ENCODE results near the gene NUP43.

NUP43 gene

DNA sequence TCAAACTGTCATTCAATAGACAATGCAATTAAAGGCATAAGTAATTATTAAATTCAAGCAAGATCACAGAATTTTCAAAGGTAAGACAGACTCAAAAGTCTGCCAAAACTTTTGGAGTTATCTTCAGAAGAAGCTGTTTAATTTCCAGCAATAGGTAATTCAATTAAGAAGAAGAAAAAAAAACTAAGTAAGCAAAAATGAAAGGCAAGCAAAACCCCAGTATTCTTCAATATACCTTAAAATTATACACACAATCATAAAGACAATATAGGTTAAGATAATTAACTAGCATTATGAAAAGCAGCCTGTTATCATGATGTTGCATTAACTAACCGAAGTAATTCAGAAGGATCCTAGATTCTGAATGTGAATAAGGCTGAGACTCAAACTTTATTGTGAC lies 31.9 kb downstream of the NUP43 start:
- Histone ChIP-seq H3F3A (ENCODE audit: insufficient read depth, low read length) (no peaks in the 10 kb centered on the region; the same call in 1 of the 2 replicates), H3K4me1 (ENCODE audit: insufficient read depth, low read length, severe bottlenecking) (peaks cover 25% of the 10 kb centered on the region), H3K27me3 (ENCODE audit: insufficient read depth, low read length) (no peaks in the 10 kb centered on the region), H3K9me3 (ENCODE audit: low read length) (no peaks in the 10 kb centered on the region), H4K20me1 (ENCODE audit: insufficient read depth, low read length) (no peaks in the 10 kb centered on the region), H3K4me2 (ENCODE audit: low read length) (no peak overlapping the region), H3K9ac (ENCODE audit: low read length) (no peak overlapping the region), H3K9me2 (ENCODE audit: low read depth, low read length) (no peaks in the 10 kb centered on the region), H3K36me3 (ENCODE audit: insufficient read depth, low read length) (no peaks in the 10 kb centered on the region), H3K79me2 (ENCODE audit: insufficient read depth, low read length) (peaks cover 57% of the 10 kb centered on the region), H3K27ac (ENCODE audit: low read depth, low read length, poor library complexity, severe bottlenecking) (no peak overlapping the region), H3K4me3 (ENCODE audit: low read depth, low read length, poor library complexity, severe bottlenecking) (no peak overlapping the region), H2AFZ (ENCODE audit: low read length) (no peak overlapping the region)
- TF ChIP-seq EZH2 (IDR thresholded peaks at IDR 0.05; ENCODE audit: borderline replicate concordance, low read length) (no peak), CTCF (IDR thresholded peaks at IDR 0.05; ENCODE audit: low read length) (no peak)

DNA sequence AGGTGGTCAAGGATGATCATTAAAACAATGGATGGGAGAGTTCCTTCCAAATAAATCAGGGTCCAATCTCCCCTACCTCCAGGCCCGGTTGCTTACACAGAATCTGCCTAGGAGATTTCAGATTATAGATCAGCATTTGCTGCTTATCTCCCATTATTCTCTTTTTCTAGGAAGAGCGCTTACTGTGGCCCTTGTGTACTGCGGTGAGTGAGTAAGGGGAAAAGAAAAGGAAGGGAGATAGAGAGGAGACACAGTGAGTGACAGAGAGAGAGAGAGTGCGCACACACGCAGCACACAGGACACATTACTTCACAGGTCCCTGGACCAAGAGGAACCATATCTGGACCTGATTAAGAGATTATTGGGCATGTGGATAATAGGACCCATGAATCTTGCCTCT lies 34.6 kb downstream of the NUP43 start:
- Histone ChIP-seq H3K27me3 (ENCODE audit: insufficient read depth, low read length) (no peaks in the 10 kb centered on the region), H3K36me3 (ENCODE audit: insufficient read depth, low read length) (no peaks in the 10 kb centered on the region), H4K20me1 (ENCODE audit: insufficient read depth, low read length) (no peaks in the 10 kb centered on the region), H3K79me2 (ENCODE audit: insufficient read depth, low read length) (peaks cover 73% of the 10 kb centered on the region), H3K9ac (ENCODE audit: low read length) (no peak overlapping the region), H3K27ac (ENCODE audit: low read depth, low read length, poor library complexity, severe bottlenecking) (no peak overlapping the region), H3F3A (ENCODE audit: insufficient read depth, low read length) (no peaks in the 10 kb centered on the region), H3K4me3 (ENCODE audit: low read depth, low read length, poor library complexity, severe bottlenecking) (no peak overlapping the region), H3K9me2 (ENCODE audit: low read depth, low read length) (no peaks in the 10 kb centered on the region), H2AFZ (ENCODE audit: low read length) (no peak overlapping the region), H3K9me3 (ENCODE audit: low read length) (no peaks in the 10 kb centered on the region), H3K4me2 (ENCODE audit: low read length) (no peak overlapping the region), H3K4me1 (ENCODE audit: insufficient read depth, low read length, severe bottlenecking) (peaks cover 32% of the 10 kb centered on the region)
- TF ChIP-seq CTCF (IDR thresholded peaks at IDR 0.05; ENCODE audit: low read length): no peak
- no peak for TF ChIP-seq EZH2 (IDR thresholded peaks at IDR 0.05; ENCODE audit: borderline replicate concordance, low read length)

DNA sequence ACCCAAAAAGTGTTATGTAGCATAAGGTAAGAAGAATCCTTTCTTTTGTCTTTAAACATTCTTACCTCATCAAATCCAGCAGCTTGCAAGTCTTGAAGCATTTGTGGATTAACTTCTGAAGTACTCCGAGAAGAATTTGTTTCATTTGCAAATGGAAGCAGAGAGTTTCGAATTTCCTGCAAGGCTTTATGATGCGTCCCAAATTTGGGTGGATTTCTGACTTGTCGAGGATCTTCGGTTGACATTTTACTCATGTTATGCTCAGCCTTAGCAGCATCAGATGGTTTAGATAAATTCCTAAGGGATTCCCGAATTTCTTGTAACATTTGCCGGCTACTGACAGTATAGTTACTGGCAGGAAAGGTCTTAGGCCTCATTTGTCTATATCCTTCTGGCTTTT lies 44.6 kb downstream of the NUP43 start:
- H3K4me2 ChIP-seq (ENCODE audit: low read length): no peak overlapping the region
- H3K9ac ChIP-seq (ENCODE audit: low read length): no peak overlapping the region
- no peaks in the 10 kb centered on the region for H3K9me3 ChIP-seq (ENCODE audit: low read length)

More for the DNA sequence above, 44.6 kb downstream of the NUP43 start:
- no peaks in the 10 kb centered on the region for H3K4me1 ChIP-seq (ENCODE audit: insufficient read depth, low read length, severe bottlenecking)
- H3K4me3 ChIP-seq (ENCODE audit: low read depth, low read length, poor library complexity, severe bottlenecking): no peak overlapping the region
- no peak overlapping the region for H2AFZ ChIP-seq (ENCODE audit: low read length)
- no peak overlapping the region for H3K27ac ChIP-seq (ENCODE audit: low read depth, low read length, poor library complexity, severe bottlenecking)
- peaks cover 81% of the 10 kb centered on the region for H3K79me2 ChIP-seq (ENCODE audit: insufficient read depth, low read length)
- no peaks in the 10 kb centered on the region; the same call in 1 of the 2 replicates for H3F3A ChIP-seq (ENCODE audit: insufficient read depth, low read length)
- peaks cover 28% of the 10 kb centered on the region for H3K36me3 ChIP-seq (ENCODE audit: insufficient read depth, low read length)
- no peaks in the 10 kb centered on the region for H3K9me2 ChIP-seq (ENCODE audit: low read depth, low read length)
- no peaks in the 10 kb centered on the region for H4K20me1 ChIP-seq (ENCODE audit: insufficient read depth, low read length)
- TF ChIP-seq CTCF (IDR thresholded peaks at IDR 0.05; ENCODE audit: low read length) (no peak), EZH2 (IDR thresholded peaks at IDR 0.05; ENCODE audit: borderline replicate concordance, low read length) (no peak)
- H3K27me3 ChIP-seq (ENCODE audit: insufficient read depth, low read length): no peaks in the 10 kb centered on the region

Data from OCI-LY1 (cell line).